ENCODE results near the gene DHRS2. TPM values are rescaled to one million over a fixed set of nuclear protein-coding genes. Genes with fewer than 3 reads are reported as not detected.

DHRS2 gene
- total and polyA plus RNA-seq, 2 of the 4 experiments (the other 2 are of a cell fraction) = 0.12 to 0.18 TPM

- intact Hi-C loops (cut with micrococcal nuclease) = loop anchor here (1.0 to 5.0 kb wide), 5 partner anchors 43 to 320 kb away; partner anchors contain the start of gene DHRS4
- TF ChIP-seq MXI1 (IDR thresholded peaks at IDR 0.05; ENCODE audit: borderline replicate concordance, low read depth, low read length) = no peak
- no peak for TF ChIP-seq POLR2A (IDR thresholded peaks at IDR 0.05; ENCODE audit: low read depth, low read length)
- peak; percentile 85 for TF ChIP-seq CTCF (conservative IDR thresholded peaks at IDR 0.05; ENCODE audit: low read depth, low read length)
- TF ChIP-seq RAD21 (IDR thresholded peaks at IDR 0.05; ENCODE audit: low read length) = peak; percentile 72
- TF ChIP-seq MAZ (IDR thresholded peaks at IDR 0.05; ENCODE audit: borderline replicate concordance, low read depth, low read length) = no peak
- peak; percentile 54; the same call in 1 of the 2 replicates for TF ChIP-seq SMC3 (IDR thresholded peaks at IDR 0.05; ENCODE audit: low read depth, low read length)
- TF ChIP-seq RFX5 (IDR thresholded peaks at IDR 0.05; ENCODE audit: low read depth, low read length) = no peak
- no peak for TF ChIP-seq RCOR1 (IDR thresholded peaks at IDR 0.05; ENCODE audit: insufficient replicate concordance, low read length)
- no peak for TF ChIP-seq ELK1 (IDR thresholded peaks at IDR 0.05; ENCODE audit: borderline replicate concordance, low read depth, low read length)
- BruUV-seq (replicated peaks) = no TSS peak
Observed at GRCh38 chr14:23631702-23632460, 4.3 kb upstream of the DHRS2 start.

More at GRCh38 chr14:23631702-23632460, 4.3 kb upstream of the DHRS2 start:
- ATAC-seq (ENCODE audit: low read depth) (peak; percentile 95), DNase-seq (peak; percentile 75)
- H4K8ac ChIP-seq (ENCODE audit: low read depth in 2 of 2, low read length in 2 of 2) = no peak overlapping the region
- H2BK20ac ChIP-seq (ENCODE audit: low read depth, low read length) = no peak overlapping the region
- no peaks in the 10 kb centered on the region for H4K20me1 ChIP-seq (ENCODE audit: insufficient read depth, low read length)
- H4K91ac ChIP-seq (ENCODE audit: insufficient read depth, low read depth, low read length) = no peak overlapping the region
- H2AK5ac ChIP-seq (ENCODE audit: low read depth, low read length) = no peak overlapping the region
- H3K4me1 ChIP-seq (ENCODE audit: control insufficient read depth, insufficient read depth, low read length) = peaks cover 2% of the 10 kb centered on the region; the same call in 1 of the 2 replicates
- no CpG with 5 or more reads among the region's 8 CpGs for WGBS, 2 experiments (ENCODE audit: extremely low coverage in 2 of 2, insufficient read length in 1 of 2)
- H2BK15ac ChIP-seq (ENCODE audit: low read depth, low read length) = no peak overlapping the region
- H3K9ac ChIP-seq (ENCODE audit: low read depth, low read length) = no peak overlapping the region; the same call in 1 of the 2 replicates
- in situ Hi-C loops (cut with MboI; ENCODE audit: low sequenced_read_pairs) (no loop called here), dilution Hi-C loops (cut with HindIII; ENCODE audit: low sequenced_read_pairs, unreplicated experiment) (no loop called here)
- no peaks in the 10 kb centered on the region for H3K9me3 ChIP-seq (ENCODE audit: control insufficient read depth, insufficient read depth, low read length)
- no peak overlapping the region; the same call in 1 of the 2 replicates for H3K27ac ChIP-seq (ENCODE audit: insufficient read depth, low read length)
- no peak overlapping the region for H3K4me3 ChIP-seq (ENCODE audit: insufficient read depth, low read depth, low read length)
- peak overlapping the region; percentile 25 for H2AFZ ChIP-seq (replicated peaks; ENCODE audit: low read length, poor library complexity)
- H3K18ac ChIP-seq (ENCODE audit: low read depth, low read length) = peak overlapping the region; percentile 5; the same call in 1 of the 2 replicates
- peaks cover 3% of the 10 kb centered on the region; the same call in 1 of the 2 replicates for H3K27me3 ChIP-seq (ENCODE audit: control insufficient read depth, insufficient read depth, low read length)
- H3K4ac ChIP-seq (ENCODE audit: low read depth, low read length) = no peak overlapping the region
- H2BK5ac ChIP-seq (ENCODE audit: low read depth, low read length, poor library complexity, severe bottlenecking) = no peak overlapping the region
- no peak overlapping the region for H2AK9ac ChIP-seq (replicated peaks; ENCODE audit: low read depth, low read length, poor library complexity)
- H2BK120ac ChIP-seq (ENCODE audit: low read depth, low read length) = no peak overlapping the region; the same call in 1 of the 2 replicates
- H3K79me1 ChIP-seq (ENCODE audit: low read depth in 1 of 2, low read length in 2 of 2) = no peaks in the 10 kb centered on the region
- ChIA-PET POLR2A (ENCODE audit: unreplicated experiment) (no interaction called here), CTCF (interaction anchor here (0.6 to 2.2 kb wide), 15 partner anchors 9 to 299 kb away, joined by 3 to 14 read pairs (median 4); no protein-coding TSS in a partner anchor)
- peak overlapping the region; percentile 6; the same call in 1 of the 2 replicates for H4K5ac ChIP-seq (ENCODE audit: low read depth, low read length)
- peak overlapping the region; percentile 28; the same call in 1 of the 2 replicates for H3K4me2 ChIP-seq (ENCODE audit: low read depth, low read length)
- no peak overlapping the region for H3K14ac ChIP-seq (replicated peaks; ENCODE audit: low read depth, low read length)
- H3K36me3 ChIP-seq (ENCODE audit: control insufficient read depth, insufficient read depth, low read length) = no peaks in the 10 kb centered on the region
- no peak overlapping the region for H3K56ac ChIP-seq (ENCODE audit: extremely low read depth, insufficient read depth, low read length)
- H3K23ac ChIP-seq (ENCODE audit: low read depth, low read length) = no peak overlapping the region
- H3K9me1 ChIP-seq (ENCODE audit: insufficient read depth, low read length) = no peaks in the 10 kb centered on the region
